Fibroblast of lung (primary cell): ENCODE data around the gene FKBP9. TPM values are rescaled to one million over a fixed set of nuclear protein-coding genes. Genes with fewer than 3 reads are reported as not detected.
"Not testable (repeated sequence)": the region's sequence is repeated elsewhere in the genome, so short reads cannot be mapped to it uniquely, and the experiment has no call there.

Experiments
- DNase-seq, 2 donors: peaks; one replicate each; pipeline versions ENCODE4 v3.0.0 to v3.0.0-alpha.2; 2010; ENCODE audit warnings: low read depth in 2 of 2
- H2AFZ ChIP-seq: 2 replicates; pipeline ENCODE4 v1.5.1; 2012; ENCODE audit warnings: low read length, control low read depth, inconsistent platforms
- H3K27ac ChIP-seq: 2 replicates; pipeline ENCODE4 v1.5.1; 2011; ENCODE audit warnings: low read length, control low read depth; ENCODE audit not compliant: insufficient read depth
- H3K27me3 ChIP-seq: 2 replicates; pipeline ENCODE4 v1.5.1; 2011; ENCODE audit warnings: mild to moderate bottlenecking, low read length; ENCODE audit not compliant: control insufficient read depth, insufficient read depth
- H3K36me3 ChIP-seq: 2 replicates; pipeline ENCODE4 v1.5.1; 2011; ENCODE audit warnings: low read length; ENCODE audit not compliant: control insufficient read depth, insufficient read depth
- H3K4me1 ChIP-seq: 2 replicates; pipeline ENCODE4 v1.5.1; 2011; ENCODE audit warnings: low read length; ENCODE audit not compliant: control insufficient read depth, insufficient read depth; ENCODE audit errors: extremely low read depth
- H3K4me2 ChIP-seq: 2 replicates; pipeline ENCODE4 v1.5.1; 2011; ENCODE audit warnings: low read length, control low read depth; ENCODE audit not compliant: insufficient read depth; ENCODE audit errors: extremely low read depth
- H3K4me3 ChIP-seq, 4 experiments: fragments of 200-600 bp in 1 of 4; sonication (generic) in 1 of 4; replicated peaks in 1 of 4; 2 replicates each; pipeline ENCODE4 v1.5.1; 2011 to 2016; ENCODE audit warnings: low read length in 4 of 4, low read depth in 3 of 4, mild to moderate bottlenecking in 3 of 4, control low read depth in 2 of 4, inconsistent platforms in 1 of 4, mixed read lengths in 1 of 4; ENCODE audit not compliant: insufficient read depth in 1 of 4; ENCODE audit errors: control extremely low read depth in 1 of 4
- H3K79me2 ChIP-seq: 2 replicates; pipeline ENCODE4 v1.5.1; 2012; ENCODE audit warnings: mild to moderate bottlenecking, low read length, inconsistent platforms; ENCODE audit not compliant: control insufficient read depth, insufficient read depth
- H3K9ac ChIP-seq: 2 replicates; pipeline ENCODE4 v1.5.1; 2011; ENCODE audit warnings: mild to moderate bottlenecking, low read length, control low read depth; ENCODE audit not compliant: insufficient read depth
- H3K9me3 ChIP-seq: 2 replicates; pipeline ENCODE4 v1.5.1; 2012; ENCODE audit warnings: low read depth, low read length; ENCODE audit not compliant: control insufficient read depth, insufficient read depth
- H4K20me1 ChIP-seq: 2 replicates; pipeline ENCODE4 v1.5.1; 2011; ENCODE audit warnings: low read length; ENCODE audit not compliant: control insufficient read depth, insufficient read depth; ENCODE audit errors: extremely low read depth
- polyA plus RNA-seq, 2 donors: library from polyadenylated mRNA; depleted of rRNA in 1 of 2; stranded (reverse) in 1 of 2; unstranded in 1 of 2; fragments of >200 nt; gene quantifications; 2 replicates each; pipeline ENCODE4 v1.2.1, GENCODE V29; 2011 to 2012; ENCODE audit warnings: missing spikeins in 1 of 2
- total RNA-seq: library from RNA; depleted of rRNA; stranded (reverse); fragments of >200 nt; gene quantifications from 2 replicates; pipeline ENCODE4 v1.2.1, GENCODE V29; 2014

The FKBP9 gene
- total and polyA plus RNA-seq, 2 donors (not counting 1 experiment from before 2014, with no cell fraction given): 230 to 242 TPM

- not testable (repeated sequence) for H3K9ac ChIP-seq, H3K4me1 ChIP-seq, H2AFZ ChIP-seq, H3K79me2 ChIP-seq, H3K36me3 ChIP-seq, H4K20me1 ChIP-seq, H3K4me3 ChIP-seq, H3K4me2 ChIP-seq, H3K27me3 ChIP-seq, H3K9me3 ChIP-seq, H3K27ac ChIP-seq
- peak in 1 of 2 donors; percentile 79 for DNase-seq
Measured at GRCh38 chr7:32979902-32980301, 22.7 kb downstream of the FKBP9 start.

DNA sequence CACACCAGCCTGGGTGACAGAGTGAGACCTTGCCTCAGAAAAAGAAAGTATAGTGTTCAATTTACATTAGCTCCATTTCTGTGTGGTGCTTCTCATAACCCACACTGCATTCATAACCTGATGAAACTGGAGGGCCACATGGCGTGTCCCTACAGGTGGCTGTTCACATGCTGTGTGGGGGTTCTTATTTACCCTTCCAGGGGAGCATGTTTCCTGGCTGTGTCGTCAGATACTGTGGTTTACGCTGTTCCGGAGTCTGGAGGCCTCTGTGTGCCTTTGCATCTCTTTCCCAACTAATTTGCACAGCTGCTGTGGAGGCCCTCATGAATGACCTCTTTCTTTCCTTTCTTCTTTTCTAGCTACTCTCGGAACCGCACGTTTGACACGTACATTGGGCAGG is 30.9 kb downstream of the FKBP9 start:
- not testable (repeated sequence) for DNase-seq, H3K4me2 ChIP-seq, H3K79me2 ChIP-seq, H3K9me3 ChIP-seq, H4K20me1 ChIP-seq, H3K4me3 ChIP-seq, H3K27ac ChIP-seq, H2AFZ ChIP-seq, H3K4me1 ChIP-seq, H3K36me3 ChIP-seq, H3K9ac ChIP-seq, H3K27me3 ChIP-seq

- H3K4me3 ChIP-seq, H3K9me3 ChIP-seq, H3K27me3 ChIP-seq, H2AFZ ChIP-seq, H3K79me2 ChIP-seq, H3K9ac ChIP-seq, H3K4me1 ChIP-seq, H3K36me3 ChIP-seq, H4K20me1 ChIP-seq: not testable (repeated sequence)
- peak overlapping the region; percentile 47 for H3K27ac ChIP-seq
- DNase-seq: peak; percentile 31 to 45
- peak overlapping the region; percentile 13 for H3K4me2 ChIP-seq
Measured at GRCh38 chr7:32991068-32991585, 33.9 kb downstream of the FKBP9 start.

GRCh38 chr7:32991975-32992700 is 34.9 kb downstream of the FKBP9 start:
- not testable (repeated sequence) for H3K9ac ChIP-seq, H3K4me1 ChIP-seq, H3K79me2 ChIP-seq, H3K27me3 ChIP-seq, H2AFZ ChIP-seq, H3K4me2 ChIP-seq, H3K27ac ChIP-seq, H3K9me3 ChIP-seq, H3K4me3 ChIP-seq, H3K36me3 ChIP-seq, H4K20me1 ChIP-seq, DNase-seq

GRCh38 chr7:32992750-32993149 is 35.5 kb downstream of the FKBP9 start:
- H3K4me1 ChIP-seq, H2AFZ ChIP-seq, H3K27me3 ChIP-seq, H3K9ac ChIP-seq, H3K9me3 ChIP-seq, H3K27ac ChIP-seq, H3K4me3 ChIP-seq, H3K79me2 ChIP-seq, H3K4me2 ChIP-seq, H3K36me3 ChIP-seq, H4K20me1 ChIP-seq: not testable (repeated sequence)
- DNase-seq: peak in 1 of 2 donors; percentile 11

DNA sequence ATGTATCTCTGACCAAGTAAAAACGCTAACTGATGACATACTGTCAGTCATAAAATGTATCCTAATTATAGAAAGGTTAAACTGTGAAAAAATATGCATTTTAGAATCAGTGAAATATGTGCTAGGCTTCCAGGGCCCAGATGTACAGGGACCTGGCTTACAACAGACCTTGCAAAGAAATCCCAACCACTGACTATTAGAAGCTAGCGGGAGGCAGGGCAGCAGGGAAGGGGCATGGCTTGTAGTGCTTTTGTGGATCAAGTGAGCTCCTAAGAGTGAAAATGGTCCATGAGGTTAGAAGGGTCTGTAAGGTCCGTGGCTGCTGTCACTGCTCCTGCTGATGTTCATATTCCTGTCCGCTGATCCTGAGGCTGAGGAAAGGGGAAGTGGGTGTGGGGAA is 40.7 kb downstream of the FKBP9 start:
- not testable (repeated sequence) for H3K4me3 ChIP-seq, H3K79me2 ChIP-seq, H3K9me3 ChIP-seq, H3K9ac ChIP-seq, H2AFZ ChIP-seq, H4K20me1 ChIP-seq, H3K4me2 ChIP-seq, H3K36me3 ChIP-seq, H3K4me1 ChIP-seq, H3K27me3 ChIP-seq
- DNase-seq: peak in 1 of 2 donors; percentile 9
- peak overlapping the region; percentile 32 for H3K27ac ChIP-seq
